ENCODE data around the gene ZSCAN2. TPM values are rescaled to one million over a fixed set of nuclear protein-coding genes. Genes with fewer than 3 reads are reported as not detected.

ZSCAN2 gene
- total RNA-seq, 4 donors from 2014 or later = 6.1 to 10.3 (median 8.6) TPM

DNA sequence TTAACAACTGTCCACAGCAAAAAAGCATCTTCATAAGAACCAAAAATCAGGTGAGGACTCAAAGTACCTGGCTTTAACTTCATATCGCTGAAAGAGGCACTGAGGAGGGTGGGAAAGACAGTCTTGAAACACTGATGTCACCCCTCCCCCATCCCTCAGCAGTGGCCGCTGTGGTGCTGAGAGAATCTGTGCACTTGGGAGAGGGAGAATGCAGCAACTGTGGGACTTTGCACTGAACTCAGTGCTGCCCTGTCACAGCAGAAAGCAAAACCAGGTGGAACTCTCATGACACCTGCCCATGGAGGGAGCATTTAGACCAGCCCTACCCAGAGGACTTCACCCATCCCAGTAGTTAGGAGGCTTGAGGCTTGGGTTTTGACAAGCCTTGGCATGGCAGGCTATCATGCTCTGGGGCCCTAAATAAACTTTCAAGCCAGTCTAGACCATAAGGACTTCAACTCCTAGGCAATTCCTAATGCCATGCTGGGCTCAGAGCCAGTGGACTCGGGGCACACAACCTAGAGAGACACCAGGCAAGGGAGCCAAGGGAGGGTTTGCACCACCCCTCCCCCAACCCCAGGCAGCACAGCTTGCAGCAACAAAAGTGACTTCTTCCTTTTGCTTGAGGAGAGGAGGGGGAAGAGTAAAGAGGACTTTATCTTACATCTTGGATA lies 6.1 kb upstream of the ZSCAN2 start:
- intact Hi-C loops (cut with DNase I; ENCODE audit: low total_unique reads) (loop anchor here (10.0 kb wide), 1 partner anchor 220 kb away; the partner anchor contains the start of gene ALPK3), in situ Hi-C loops (cut with MboI; ENCODE audit: low sequenced_read_pairs in 4 of 4) (loop anchor here in 2 of 4 donors (5.0 to 10.0 kb wide), 3 partner anchors 60 to 450 kb away; partner anchors contain the start of genes NMB (in 2 of the 2) and WDR73 (in 2 of the 2))
- ATAC-seq (no peak), DNase-seq (no peak)
- Histone ChIP-seq H3K27me3 (no peaks in the 10 kb centered on the region), H3K27ac (no peak overlapping the region), H3K36me3 (no peaks in the 10 kb centered on the region), H3K4me3 (no peak overlapping the region), H3K9me3 (no peaks in the 10 kb centered on the region), H3K4me1 (no peaks in the 10 kb centered on the region)
- no peak for TF ChIP-seq POLR2A (IDR thresholded peaks at IDR 0.05)
- TF ChIP-seq, protein P1, sequence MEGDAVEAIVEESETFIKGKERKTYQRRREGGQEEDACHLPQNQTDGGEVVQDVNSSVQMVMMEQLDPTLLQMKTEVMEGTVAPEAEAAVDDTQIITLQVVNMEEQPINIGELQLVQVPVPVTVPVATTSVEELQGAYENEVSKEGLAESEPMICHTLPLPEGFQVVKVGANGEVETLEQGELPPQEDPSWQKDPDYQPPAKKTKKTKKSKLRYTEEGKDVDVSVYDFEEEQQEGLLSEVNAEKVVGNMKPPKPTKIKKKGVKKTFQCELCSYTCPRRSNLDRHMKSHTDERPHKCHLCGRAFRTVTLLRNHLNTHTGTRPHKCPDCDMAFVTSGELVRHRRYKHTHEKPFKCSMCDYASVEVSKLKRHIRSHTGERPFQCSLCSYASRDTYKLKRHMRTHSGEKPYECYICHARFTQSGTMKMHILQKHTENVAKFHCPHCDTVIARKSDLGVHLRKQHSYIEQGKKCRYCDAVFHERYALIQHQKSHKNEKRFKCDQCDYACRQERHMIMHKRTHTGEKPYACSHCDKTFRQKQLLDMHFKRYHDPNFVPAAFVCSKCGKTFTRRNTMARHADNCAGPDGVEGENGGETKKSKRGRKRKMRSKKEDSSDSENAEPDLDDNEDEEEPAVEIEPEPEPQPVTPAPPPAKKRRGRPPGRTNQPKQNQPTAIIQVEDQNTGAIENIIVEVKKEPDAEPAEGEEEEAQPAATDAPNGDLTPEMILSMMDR (IDR thresholded peaks at IDR 0.05 in 4 of 5, conservative IDR thresholded peaks at IDR 0.05 in 1 of 5) = no peak

DNA sequence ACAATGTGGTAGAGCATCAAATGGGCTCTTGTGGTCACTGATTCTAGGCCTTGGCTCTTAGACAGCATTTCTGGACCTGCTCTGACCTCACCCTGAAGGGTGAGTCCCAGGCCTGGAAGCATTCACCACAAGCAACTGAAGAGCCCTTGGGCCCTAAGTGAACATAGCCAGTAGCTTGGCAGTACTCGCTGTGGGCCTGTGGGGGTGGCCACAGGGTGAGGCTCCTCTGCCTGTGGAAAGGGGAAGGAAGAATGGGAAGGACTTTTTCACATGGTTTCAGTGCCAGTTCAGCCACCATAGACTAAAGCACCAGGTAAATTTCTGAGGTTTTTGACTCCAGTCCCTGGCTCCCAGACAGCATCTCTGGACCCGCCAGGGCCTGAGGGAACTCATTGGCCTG lies 5.1 kb upstream of the ZSCAN2 start:
- in situ Hi-C loops (cut with MboI; ENCODE audit: low sequenced_read_pairs in 4 of 4) (loop anchor here in 2 of 4 donors (10.0 kb wide), 2 partner anchors 59 to 449 kb away; partner anchors contain the start of genes NMB (in 2 of the 2) and WDR73 (in 2 of the 2)), intact Hi-C loops (cut with DNase I; ENCODE audit: low total_unique reads) (loop anchor here (10.0 kb wide), 1 partner anchor 219 kb away; the partner anchor contains the start of gene ALPK3)
- Histone ChIP-seq H3K4me3 (no peak overlapping the region), H3K27me3 (no peaks in the 10 kb centered on the region), H3K27ac (no peak overlapping the region), H3K4me1 (peaks cover 0 to 3% of the 10 kb centered on the region in 2 donors), H3K36me3 (no peaks in the 10 kb centered on the region), H3K9me3 (no peaks in the 10 kb centered on the region)
- no peak for ATAC-seq
- no peak for DNase-seq
- no peak for TF ChIP-seq POLR2A (IDR thresholded peaks at IDR 0.05)
- TF ChIP-seq, protein P1 (IDR thresholded peaks at IDR 0.05 in 4 of 5, conservative IDR thresholded peaks at IDR 0.05 in 1 of 5) = no peak

DNA sequence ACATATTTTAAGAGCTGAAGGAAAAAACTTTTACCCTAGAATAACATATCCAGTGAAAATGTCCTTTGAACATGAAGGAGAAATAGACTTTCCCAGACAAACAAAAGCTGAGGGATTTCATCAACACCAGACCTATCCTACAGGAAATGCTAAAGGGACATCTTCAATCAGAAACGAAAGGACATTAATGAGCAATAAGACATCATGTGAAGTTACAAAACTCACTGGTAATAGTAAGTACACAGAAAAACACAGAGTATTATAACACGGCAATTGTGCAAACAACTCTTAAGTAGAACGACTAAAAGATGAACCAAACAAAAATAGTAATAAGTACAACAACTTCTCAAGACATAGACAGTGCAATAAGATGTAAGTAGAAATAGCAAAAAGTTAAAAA lies 3.5 kb upstream of the ZSCAN2 start:
- in situ Hi-C loops (cut with MboI; ENCODE audit: low sequenced_read_pairs in 4 of 4) = loop anchor here in 2 of 4 donors (10.0 kb wide), 2 partner anchors 58 to 448 kb away; partner anchors contain the start of genes NMB (in 2 of the 2) and WDR73 (in 2 of the 2)
- DNase-seq (no peak), ATAC-seq (no peak)
- H3K4me3 ChIP-seq = no peak overlapping the region
- no peaks in the 10 kb centered on the region for H3K9me3 ChIP-seq
- H3K27ac ChIP-seq = no peak overlapping the region
- H3K27me3 ChIP-seq = no peaks in the 10 kb centered on the region
- H3K36me3 ChIP-seq = no peaks in the 10 kb centered on the region
- TF ChIP-seq, protein P1 (IDR thresholded peaks at IDR 0.05 in 4 of 5, conservative IDR thresholded peaks at IDR 0.05 in 1 of 5) = no peak
- no peak for TF ChIP-seq POLR2A (IDR thresholded peaks at IDR 0.05)
- intact Hi-C loops (cut with DNase I; ENCODE audit: low total_unique reads) = loop anchor here (10.0 kb wide), 1 partner anchor 218 kb away; the partner anchor contains the start of gene ALPK3
- H3K4me1 ChIP-seq = peaks cover 4 to 9% of the 10 kb centered on the region in 2 donors

DNA sequence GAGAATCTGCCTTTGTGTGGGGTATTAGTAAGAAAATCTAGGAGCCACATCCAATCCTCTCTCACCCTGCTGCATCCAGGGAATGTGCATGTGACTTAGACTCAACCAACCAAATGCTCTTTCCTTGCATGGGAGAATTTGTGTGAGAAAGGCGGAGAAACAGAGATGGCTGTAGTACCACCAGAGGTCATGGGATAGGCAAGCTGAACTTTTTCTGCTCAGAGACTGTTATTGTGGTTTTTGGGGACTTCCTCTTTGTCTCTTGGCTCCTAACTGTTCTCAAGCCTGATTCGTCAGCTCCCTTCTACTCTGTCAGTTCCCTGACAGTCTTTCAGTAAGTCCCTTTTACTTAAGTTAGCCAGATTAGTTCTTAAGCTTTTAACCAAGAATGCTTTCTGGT lies 2.6 kb upstream of the ZSCAN2 start:
- DNase-seq = no peak
- no peak for ATAC-seq

More for the DNA sequence above, 2.6 kb upstream of the ZSCAN2 start:
- no peak overlapping the region for H3K4me3 ChIP-seq
- no peaks in the 10 kb centered on the region for H3K36me3 ChIP-seq
- H3K27ac ChIP-seq = no peak overlapping the region
- TF ChIP-seq, protein P1 (IDR thresholded peaks at IDR 0.05 in 4 of 5, conservative IDR thresholded peaks at IDR 0.05 in 1 of 5) = no peak
- TF ChIP-seq POLR2A (IDR thresholded peaks at IDR 0.05) = no peak
- H3K4me1 ChIP-seq = peaks cover 4 to 9% of the 10 kb centered on the region in 2 donors
- in situ Hi-C loops (cut with MboI; ENCODE audit: low sequenced_read_pairs in 4 of 4) (loop anchor here in 2 of 4 donors (10.0 kb wide), 2 partner anchors 57 to 447 kb away; partner anchors contain the start of genes NMB (in 2 of the 2) and WDR73 (in 2 of the 2)), intact Hi-C loops (cut with DNase I; ENCODE audit: low total_unique reads) (loop anchor here (10.0 kb wide), 1 partner anchor 217 kb away; the partner anchor contains the start of gene ALPK3)
- no peaks in the 10 kb centered on the region for H3K9me3 ChIP-seq
- H3K27me3 ChIP-seq = no peaks in the 10 kb centered on the region
